GM23248 (cell line): ENCODE data around the gene PAQR8. TPM values are rescaled to one million over a fixed set of nuclear protein-coding genes. Genes with fewer than 3 reads are reported as not detected.

Experiments used
- DNase-seq: peaks from one replicate; pipeline ENCODE4 v3.0.0-alpha.2; 2015
- H2AFZ ChIP-seq: fragments of 200-600 bp; sonication (generic); 2 replicates; pipeline ENCODE4 v1.6.1; 2016; ENCODE audit warnings: antibody characterized with exemption
- H3F3A ChIP-seq: fragments of 200-600 bp; sonication (generic); 2 replicates; pipeline ENCODE4 v1.6.1; 2016; ENCODE audit warnings: mild to moderate bottlenecking, antibody characterized with exemption, mixed run types; ENCODE audit not compliant: insufficient read depth
- H3K27ac ChIP-seq: fragments of 200-600 bp; sonication (generic); 2 replicates; pipeline ENCODE4 v1.5.1; 2016; ENCODE audit warnings: mild to moderate bottlenecking
- H3K27me3 ChIP-seq: fragments of 200-600 bp; sonication (generic); replicated peaks from 2 replicates; pipeline ENCODE4 v1.6.1; 2016; ENCODE audit warnings: mild to moderate bottlenecking; ENCODE audit not compliant: insufficient read depth
- H3K36me3 ChIP-seq: fragments of 200-600 bp; sonication (generic); 2 replicates; pipeline ENCODE4 v1.6.1; 2016; ENCODE audit warnings: low read depth, mild to moderate bottlenecking
- H3K4me1 ChIP-seq: fragments of 200-600 bp; sonication (generic); 2 replicates; pipeline ENCODE4 v1.6.1; 2016; ENCODE audit warnings: mild to moderate bottlenecking; ENCODE audit not compliant: insufficient read depth
- H3K4me2 ChIP-seq: fragments of 200-600 bp; sonication (generic); one replicate; pipeline ENCODE4 v1.6.1; 2016; ENCODE audit warnings: mild to moderate bottlenecking; ENCODE audit not compliant: unreplicated experiment
- H3K4me3 ChIP-seq: fragments of 200-600 bp; sonication (generic); 2 replicates; pipeline ENCODE4 v1.5.1; 2016; ENCODE audit warnings: mild to moderate bottlenecking
- H3K79me2 ChIP-seq: fragments of 200-600 bp; sonication (generic); 2 replicates; pipeline ENCODE4 v1.6.1; 2016; ENCODE audit warnings: mild to moderate bottlenecking; ENCODE audit not compliant: insufficient read depth
- H3K9ac ChIP-seq: fragments of 200-600 bp; sonication (generic); 2 replicates; pipeline ENCODE4 v1.6.1; 2016; ENCODE audit warnings: mild to moderate bottlenecking
- H3K9me2 ChIP-seq: fragments of 200-600 bp; sonication (generic); 2 replicates; pipeline ENCODE4 v1.6.1; 2016; ENCODE audit warnings: mixed run types, mild to moderate bottlenecking, moderate library complexity; ENCODE audit not compliant: insufficient read depth
- H3K9me3 ChIP-seq: fragments of 200-600 bp; sonication (generic); one replicate; pipeline ENCODE4 v1.6.1; 2017; ENCODE audit warnings: low read depth
- H4K20me1 ChIP-seq: fragments of 200-600 bp; sonication (generic); 2 replicates; pipeline ENCODE4 v1.6.0; 2016; ENCODE audit not compliant: insufficient read depth
- EZH2 ChIP-seq: fragments of 200-600 bp; sonication (generic); IDR thresholded peaks from 2 replicates; pipeline ENCODE4 v1.6.1; 2018; ENCODE audit warnings: antibody characterized with exemption, mild to moderate bottlenecking; ENCODE audit not compliant: insufficient read depth, poor library complexity, severe bottlenecking
- EZH2phosphoT487 ChIP-seq: fragments of 200-600 bp; sonication (generic); IDR thresholded peaks from 2 replicates; pipeline ENCODE4 v1.6.1; 2018; ENCODE audit warnings: antibody characterized with exemption, moderate library complexity, mild to moderate bottlenecking, low read depth; ENCODE audit not compliant: insufficient read depth
- WGBS, 2 experiments: methylation state at CpG; one replicate each; pipeline ENCODE4 v1.1.6; 2015 to 2017; ENCODE audit warnings: low lambda C conversion rate in 2 of 2, low coverage in 1 of 2; ENCODE audit errors: missing lambda C conversion rate in 2 of 2; 5-methylcytosine and 5-hydroxymethylcytosine counted together
- in situ Hi-C: fragments of 300-500 bp; cut with MboI; formaldehyde crosslinking; loops from 2 replicates; pipeline ENCODE4 v1.15.0; 2020
- polyA plus RNA-seq: library from polyadenylated mRNA; unstranded; fragments of >200 nt; fragmentation: Nextera tagmentation; extraction: Ambion mirVana; gene quantifications from 2 replicates; pipeline ENCODE4 v1.2.1, GENCODE V29; 2016
- total RNA-seq: library from RNA; depleted of rRNA; stranded (reverse); fragments of >200 nt; shearing (Covaris generic); gene quantifications from 2 replicates; pipeline ENCODE4 v1.2.3, GENCODE V29; 2014

Gene PAQR8
- total and polyA plus RNA-seq, 2 experiments from 2014 or later, result 2.5 to 3.4 TPM

DNA sequence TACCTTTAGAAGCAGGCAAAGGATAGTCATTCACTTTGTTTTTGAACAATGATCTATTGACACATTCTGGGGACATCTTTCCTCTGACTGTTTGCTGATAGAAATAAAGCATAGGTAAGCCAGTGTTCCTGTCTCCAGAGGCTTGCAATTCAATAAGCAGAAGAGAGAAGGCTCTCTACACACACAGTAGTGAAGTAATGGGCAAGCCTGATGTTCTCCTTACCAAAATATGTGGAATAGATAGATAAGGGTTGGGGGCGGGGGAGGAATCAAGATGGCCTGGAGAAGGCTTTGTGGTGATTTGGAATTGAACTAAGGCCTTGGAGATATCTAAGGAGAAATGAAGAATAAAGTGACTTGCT lies 27.3 kb downstream of the PAQR8 start:
- H3K4me1 ChIP-seq, result peaks cover 28% of the 10 kb centered on the region
- no peaks in the 10 kb centered on the region for H3K27me3 ChIP-seq
- no peaks in the 10 kb centered on the region for H3K79me2 ChIP-seq
- no peaks in the 10 kb centered on the region for H3K9me3 ChIP-seq
- H3K9me2 ChIP-seq, result no peaks in the 10 kb centered on the region
- H4K20me1 ChIP-seq, result no peaks in the 10 kb centered on the region
- H3K4me3 ChIP-seq, result no peak overlapping the region
- in situ Hi-C loops, result no loop called here
- no peak for DNase-seq
- H3K36me3 ChIP-seq, result no peaks in the 10 kb centered on the region
- H3F3A ChIP-seq, result peaks cover 38% of the 10 kb centered on the region
- H2AFZ ChIP-seq, result no peak overlapping the region
- no peak overlapping the region for H3K9ac ChIP-seq
- TF ChIP-seq EZH2phosphoT487, result no peak
- TF ChIP-seq EZH2, result no peak
- 91 to 100% methylated on average over 1 of the region's 1 CpG for WGBS, 2 experiments
- no peak overlapping the region for H3K27ac ChIP-seq
- H3K4me2 ChIP-seq, result peak overlapping the region; percentile 50

GRCh38 chr6:52389626-52390360 lies 27.8 kb downstream of the PAQR8 start:
- DNase-seq, result peak; percentile 58
- no peaks in the 10 kb centered on the region for H4K20me1 ChIP-seq
- TF ChIP-seq EZH2phosphoT487 (no peak), EZH2 (no peak)
- no peaks in the 10 kb centered on the region for H3K27me3 ChIP-seq
- H3K4me1 ChIP-seq, result peaks cover 28% of the 10 kb centered on the region
- WGBS, 2 experiments, result 11% methylated on average over 8 of the region's 8 CpGs
- in situ Hi-C loops, result no loop called here
- peak overlapping the region; percentile 50 for H3K4me2 ChIP-seq
- H3K27ac ChIP-seq, result peak overlapping the region; percentile 10; the same call in 1 of the 2 replicates
- H2AFZ ChIP-seq, result peak overlapping the region; percentile 35; the same call in 1 of the 2 replicates
- H3K36me3 ChIP-seq, result no peaks in the 10 kb centered on the region
- no peaks in the 10 kb centered on the region for H3K9me2 ChIP-seq
- H3K9me3 ChIP-seq, result no peaks in the 10 kb centered on the region
- H3K4me3 ChIP-seq, result peak overlapping the region; percentile 9
- no peak overlapping the region for H3K9ac ChIP-seq
- H3K79me2 ChIP-seq, result no peaks in the 10 kb centered on the region
- H3F3A ChIP-seq, result peaks cover 38% of the 10 kb centered on the region

GRCh38 chr6:52390361-52390727 lies 28.4 kb downstream of the PAQR8 start:
- in situ Hi-C loops, result no loop called here
- no peaks in the 10 kb centered on the region for H3K27me3 ChIP-seq
- WGBS, 2 experiments, result 1 to 5% methylated on average over 4 of the region's 4 CpGs
- no peaks in the 10 kb centered on the region for H3K9me2 ChIP-seq
- no peaks in the 10 kb centered on the region for H4K20me1 ChIP-seq
- no peaks in the 10 kb centered on the region for H3K36me3 ChIP-seq
- peak overlapping the region; percentile 35; the same call in 1 of the 2 replicates for H2AFZ ChIP-seq
- DNase-seq, result peak; percentile 64
- H3K4me1 ChIP-seq, result peaks cover 28% of the 10 kb centered on the region
- H3K4me2 ChIP-seq, result peak overlapping the region; percentile 50
- H3K79me2 ChIP-seq, result no peaks in the 10 kb centered on the region
- no peak overlapping the region for H3K9ac ChIP-seq
- H3K9me3 ChIP-seq, result no peaks in the 10 kb centered on the region
- peak overlapping the region; percentile 9 for H3K4me3 ChIP-seq
- H3F3A ChIP-seq, result peaks cover 38% of the 10 kb centered on the region
- TF ChIP-seq EZH2phosphoT487, result no peak
- TF ChIP-seq EZH2, result no peak
- peak overlapping the region; percentile 10; the same call in 1 of the 2 replicates for H3K27ac ChIP-seq

GRCh38 chr6:52391599-52391998 lies 29.6 kb downstream of the PAQR8 start:
- 91 to 92% methylated on average over 1 of the region's 1 CpG for whole genome bisulfite sequencing, 2 experiments
- in situ Hi-C loops, result no loop called here
- Histone ChIP-seq H3K36me3 (no peaks in the 10 kb centered on the region), H4K20me1 (no peaks in the 10 kb centered on the region), H3K9me2 (no peaks in the 10 kb centered on the region), H3K4me1 (peaks cover 28% of the 10 kb centered on the region), H2AFZ (no peak overlapping the region), H3K27ac (no peak overlapping the region), H3F3A (peaks cover 38% of the 10 kb centered on the region), H3K4me3 (no peak overlapping the region), H3K27me3 (no peaks in the 10 kb centered on the region), H3K9ac (no peak overlapping the region), H3K79me2 (no peaks in the 10 kb centered on the region), H3K9me3 (no peaks in the 10 kb centered on the region), H3K4me2 (no peak overlapping the region)
- TF ChIP-seq EZH2 (no peak), EZH2phosphoT487 (no peak)
- no peak for DNase-seq

DNA sequence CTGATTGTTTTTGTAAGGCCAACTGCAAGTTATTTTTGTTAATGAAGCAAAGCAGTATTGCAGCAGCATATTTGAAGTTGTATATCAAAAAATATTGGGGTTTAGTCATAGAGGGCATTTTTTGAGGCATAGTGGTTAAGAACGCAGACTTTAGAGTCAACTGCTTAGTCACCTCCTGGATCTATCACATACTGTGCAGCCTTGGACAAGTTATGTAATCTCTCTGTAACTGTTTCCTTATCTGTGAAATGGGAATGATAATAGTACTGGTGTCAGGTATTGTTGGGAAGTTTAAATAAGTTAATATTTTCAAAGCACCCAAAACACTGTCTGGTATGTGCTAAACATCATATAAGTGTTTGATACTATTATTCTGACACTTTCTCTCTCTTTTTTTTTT lies 31.0 kb downstream of the PAQR8 start:
- no peak overlapping the region for H2AFZ ChIP-seq
- H3K27me3 ChIP-seq, result no peaks in the 10 kb centered on the region
- no peaks in the 10 kb centered on the region for H3K9me3 ChIP-seq
- no peak overlapping the region for H3K9ac ChIP-seq
- H3K4me2 ChIP-seq, result peak overlapping the region; percentile 19
- peaks cover 38% of the 10 kb centered on the region for H3F3A ChIP-seq
- TF ChIP-seq EZH2phosphoT487 (no peak), EZH2 (no peak)
- peak; percentile 85 for DNase-seq
- H3K27ac ChIP-seq, result peak overlapping the region; percentile 25
- H3K9me2 ChIP-seq, result no peaks in the 10 kb centered on the region
- H3K4me3 ChIP-seq, result no peak overlapping the region
- H3K4me1 ChIP-seq, result peaks cover 28% of the 10 kb centered on the region
- WGBS, 2 experiments, result 0 to 5% methylated on average over 1 of the region's 1 CpG
- no peaks in the 10 kb centered on the region for H3K79me2 ChIP-seq
- in situ Hi-C loops, result no loop called here
- no peaks in the 10 kb centered on the region for H4K20me1 ChIP-seq
- H3K36me3 ChIP-seq, result no peaks in the 10 kb centered on the region
